ENCODE data around the gene MTERF2. TPM values are rescaled to one million over a fixed set of nuclear protein-coding genes. Genes with fewer than 3 reads are reported as not detected.

The MTERF2 gene
- total RNA-seq, 1 experiment from 2014 or later = 10.9 TPM

DNA sequence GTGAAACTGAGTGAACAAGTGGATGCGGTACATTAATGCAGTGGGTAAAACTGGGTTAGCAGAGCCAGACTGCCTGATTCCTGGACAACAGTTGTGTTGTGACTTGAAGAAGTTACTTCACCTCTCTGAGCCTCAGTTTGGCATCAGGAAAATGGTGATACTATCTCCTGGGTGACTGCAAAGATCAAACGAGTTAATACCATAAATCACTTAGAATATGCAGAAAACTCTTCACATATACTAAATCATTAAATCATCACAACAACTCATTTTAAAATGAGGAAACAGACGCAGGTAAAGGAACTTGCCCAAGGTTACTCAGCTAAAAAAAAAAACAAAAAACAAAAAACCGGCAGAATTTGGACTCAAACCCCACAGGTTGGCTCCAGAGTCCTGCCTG, 811 bp downstream of the MTERF2 start:
- no TSS peak for BruUV-seq (replicated peaks)
- Histone ChIP-seq H3K27ac (ENCODE audit: low read length) (peak overlapping the region; percentile 75), H3K36me3 (ENCODE audit: control insufficient read depth, insufficient read depth, low read length) (no peaks in the 10 kb centered on the region; the same call in 1 of the 2 replicates), H3K4me3 (ENCODE audit: low read depth in 2 of 2, low read length in 2 of 2) (peak overlapping the region; percentile 56 to 93), H3K9me3 (ENCODE audit: control insufficient read depth, insufficient read depth, low read depth, low read length) (no peaks in the 10 kb centered on the region), H3K4me1 (ENCODE audit: control insufficient read depth, insufficient read depth, low read length) (peaks cover 18% of the 10 kb centered on the region), H3K27me3 (ENCODE audit: control insufficient read depth, insufficient read depth, low read length) (no peaks in the 10 kb centered on the region)
- in situ Hi-C loops (cut with HindIII; ENCODE audit: low pct_unique_long_range_greater_than_20kb, low sequenced_read_pairs) (no loop called here), intact Hi-C loops (cut with micrococcal nuclease; ENCODE audit: unreplicated experiment) (no loop called here)
- ChIA-PET CTCF (no interaction called here), POLR2A (no interaction called here)
- ATAC-seq = no peak
- no peak for DNase-seq (ENCODE audit: low read depth, low spot score)
- TF ChIP-seq POLR2AphosphoS5 (IDR thresholded peaks at IDR 0.05; ENCODE audit: low read depth, low read length) = no peak
- TF ChIP-seq, protein P1, sequence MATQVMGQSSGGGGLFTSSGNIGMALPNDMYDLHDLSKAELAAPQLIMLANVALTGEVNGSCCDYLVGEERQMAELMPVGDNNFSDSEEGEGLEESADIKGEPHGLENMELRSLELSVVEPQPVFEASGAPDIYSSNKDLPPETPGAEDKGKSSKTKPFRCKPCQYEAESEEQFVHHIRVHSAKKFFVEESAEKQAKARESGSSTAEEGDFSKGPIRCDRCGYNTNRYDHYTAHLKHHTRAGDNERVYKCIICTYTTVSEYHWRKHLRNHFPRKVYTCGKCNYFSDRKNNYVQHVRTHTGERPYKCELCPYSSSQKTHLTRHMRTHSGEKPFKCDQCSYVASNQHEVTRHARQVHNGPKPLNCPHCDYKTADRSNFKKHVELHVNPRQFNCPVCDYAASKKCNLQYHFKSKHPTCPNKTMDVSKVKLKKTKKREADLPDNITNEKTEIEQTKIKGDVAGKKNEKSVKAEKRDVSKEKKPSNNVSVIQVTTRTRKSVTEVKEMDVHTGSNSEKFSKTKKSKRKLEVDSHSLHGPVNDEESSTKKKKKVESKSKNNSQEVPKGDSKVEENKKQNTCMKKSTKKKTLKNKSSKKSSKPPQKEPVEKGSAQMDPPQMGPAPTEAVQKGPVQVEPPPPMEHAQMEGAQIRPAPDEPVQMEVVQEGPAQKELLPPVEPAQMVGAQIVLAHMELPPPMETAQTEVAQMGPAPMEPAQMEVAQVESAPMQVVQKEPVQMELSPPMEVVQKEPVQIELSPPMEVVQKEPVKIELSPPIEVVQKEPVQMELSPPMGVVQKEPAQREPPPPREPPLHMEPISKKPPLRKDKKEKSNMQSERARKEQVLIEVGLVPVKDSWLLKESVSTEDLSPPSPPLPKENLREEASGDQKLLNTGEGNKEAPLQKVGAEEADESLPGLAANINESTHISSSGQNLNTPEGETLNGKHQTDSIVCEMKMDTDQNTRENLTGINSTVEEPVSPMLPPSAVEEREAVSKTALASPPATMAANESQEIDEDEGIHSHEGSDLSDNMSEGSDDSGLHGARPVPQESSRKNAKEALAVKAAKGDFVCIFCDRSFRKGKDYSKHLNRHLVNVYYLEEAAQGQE (IDR thresholded peaks at IDR 0.05; ENCODE audit: insufficient read depth in 1 of 2, low read depth in 2 of 2, low read length in 1 of 2) = no peak
- TF ChIP-seq TCF7L2 (IDR thresholded peaks at IDR 0.05; ENCODE audit: low read depth, low read length) = no peak
- no peak for TF ChIP-seq SIN3A (IDR thresholded peaks at IDR 0.05; ENCODE audit: borderline replicate concordance, insufficient read depth, low read depth, low read length)

DNA sequence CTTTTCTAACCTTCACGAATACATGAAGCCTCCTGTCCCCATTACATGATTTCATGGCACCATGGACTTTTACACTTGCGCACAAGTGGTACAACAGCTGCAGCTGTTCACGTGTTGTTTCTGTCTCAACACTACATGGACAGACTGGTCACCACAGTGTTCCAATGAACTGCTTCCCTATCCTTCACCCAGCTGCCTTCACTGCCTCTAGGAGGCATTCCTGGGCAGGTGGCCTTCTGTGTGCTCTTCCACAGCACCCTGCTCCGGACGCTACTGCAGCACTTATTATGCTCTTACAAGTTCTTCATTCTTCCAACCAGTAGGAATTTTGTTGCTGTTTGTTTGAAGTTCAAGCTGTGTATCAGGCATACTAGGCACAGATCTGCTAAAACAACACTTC, 1.5 kb downstream of the MTERF2 start:
- in situ Hi-C loops (cut with HindIII; ENCODE audit: low pct_unique_long_range_greater_than_20kb, low sequenced_read_pairs) (no loop called here), intact Hi-C loops (cut with micrococcal nuclease; ENCODE audit: unreplicated experiment) (no loop called here)
- ChIA-PET POLR2A (no interaction called here), CTCF (no interaction called here)
- Histone ChIP-seq H3K27ac (ENCODE audit: low read length) (peak overlapping the region; percentile 75; the same call in 1 of the 2 replicates), H3K9me3 (ENCODE audit: control insufficient read depth, insufficient read depth, low read depth, low read length) (no peaks in the 10 kb centered on the region), H3K4me3 (ENCODE audit: low read depth in 2 of 2, low read length in 2 of 2) (no peak overlapping the region; a peak in 1 of 4 replicates), H3K4me1 (ENCODE audit: control insufficient read depth, insufficient read depth, low read length) (peaks cover 18% of the 10 kb centered on the region), H3K36me3 (ENCODE audit: control insufficient read depth, insufficient read depth, low read length) (no peaks in the 10 kb centered on the region; the same call in 1 of the 2 replicates), H3K27me3 (ENCODE audit: control insufficient read depth, insufficient read depth, low read length) (no peaks in the 10 kb centered on the region)
- no TSS peak for BruUV-seq (replicated peaks)
- TF ChIP-seq, protein P1 (IDR thresholded peaks at IDR 0.05; ENCODE audit: insufficient read depth in 1 of 2, low read depth in 2 of 2, low read length in 1 of 2) = no peak
- TF ChIP-seq POLR2AphosphoS5 (IDR thresholded peaks at IDR 0.05; ENCODE audit: low read depth, low read length) = no peak
- TF ChIP-seq SIN3A (IDR thresholded peaks at IDR 0.05; ENCODE audit: borderline replicate concordance, insufficient read depth, low read depth, low read length) = no peak
- TF ChIP-seq TCF7L2 (IDR thresholded peaks at IDR 0.05; ENCODE audit: low read depth, low read length) = no peak
- TF ChIP-seq, protein P2, sequence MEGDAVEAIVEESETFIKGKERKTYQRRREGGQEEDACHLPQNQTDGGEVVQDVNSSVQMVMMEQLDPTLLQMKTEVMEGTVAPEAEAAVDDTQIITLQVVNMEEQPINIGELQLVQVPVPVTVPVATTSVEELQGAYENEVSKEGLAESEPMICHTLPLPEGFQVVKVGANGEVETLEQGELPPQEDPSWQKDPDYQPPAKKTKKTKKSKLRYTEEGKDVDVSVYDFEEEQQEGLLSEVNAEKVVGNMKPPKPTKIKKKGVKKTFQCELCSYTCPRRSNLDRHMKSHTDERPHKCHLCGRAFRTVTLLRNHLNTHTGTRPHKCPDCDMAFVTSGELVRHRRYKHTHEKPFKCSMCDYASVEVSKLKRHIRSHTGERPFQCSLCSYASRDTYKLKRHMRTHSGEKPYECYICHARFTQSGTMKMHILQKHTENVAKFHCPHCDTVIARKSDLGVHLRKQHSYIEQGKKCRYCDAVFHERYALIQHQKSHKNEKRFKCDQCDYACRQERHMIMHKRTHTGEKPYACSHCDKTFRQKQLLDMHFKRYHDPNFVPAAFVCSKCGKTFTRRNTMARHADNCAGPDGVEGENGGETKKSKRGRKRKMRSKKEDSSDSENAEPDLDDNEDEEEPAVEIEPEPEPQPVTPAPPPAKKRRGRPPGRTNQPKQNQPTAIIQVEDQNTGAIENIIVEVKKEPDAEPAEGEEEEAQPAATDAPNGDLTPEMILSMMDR (IDR thresholded peaks at IDR 0.05) = no peak
- DNase-seq (ENCODE audit: low read depth, low spot score) (no peak), ATAC-seq (no peak)
